Measurements from ENCODE around the gene CD86. TPM values are rescaled to one million over a fixed set of nuclear protein-coding genes. Genes with fewer than 3 reads are reported as not detected.

Gene CD86
- total and polyA plus RNA-seq, 3 donors from 2014 or later: 3.2 to 4.5 (median 3.4) TPM

GRCh38 chr3:122012821-122013220, 42.3 kb upstream of the CD86 start:
- WGBS, 2 donors: 68 to 73% methylated on average over 1 of the region's 1 CpG
- DNase-seq: no peak
- no peaks in the 10 kb centered on the region for H3K27me3 ChIP-seq

GRCh38 chr3:122013448-122013925, 41.7 kb upstream of the CD86 start:
- Histone ChIP-seq H3K27ac (no peak overlapping the region), H3K36me3 (ENCODE audit: low read depth, missing control alignments) (no peaks in the 10 kb centered on the region), H3K9me3 (no peaks in the 10 kb centered on the region), H3K4me3 (no peak overlapping the region), H3K4me1 (peaks cover 4% of the 10 kb centered on the region), H3K27me3 (no peaks in the 10 kb centered on the region)
- DNase-seq: no peak
- intact Hi-C loops (cut with DNase I; ENCODE audit: low total_unique reads): no loop called here
- TF ChIP-seq CTCF (IDR thresholded peaks at IDR 0.05) (no peak), POLR2A (IDR thresholded peaks at IDR 0.05) (no peak)
- 65 to 80% methylated on average over 5 of the region's 5 CpGs for WGBS, 2 donors

More at GRCh38 chr3:122012821-122013220, 42.3 kb upstream of the CD86 start:
- intact Hi-C loops (cut with DNase I; ENCODE audit: low total_unique reads): no loop called here
- TF ChIP-seq POLR2A (IDR thresholded peaks at IDR 0.05): no peak
- TF ChIP-seq CTCF (IDR thresholded peaks at IDR 0.05): no peak
- no peaks in the 10 kb centered on the region for H3K36me3 ChIP-seq (ENCODE audit: low read depth, missing control alignments)
- peaks cover 4% of the 10 kb centered on the region for H3K4me1 ChIP-seq
- H3K4me3 ChIP-seq: no peak overlapping the region
- H3K27ac ChIP-seq: no peak overlapping the region
- no peaks in the 10 kb centered on the region for H3K9me3 ChIP-seq

GRCh38 chr3:122014741-122015140, 40.4 kb upstream of the CD86 start:
- Histone ChIP-seq H3K4me3 (no peak overlapping the region), H3K36me3 (ENCODE audit: low read depth, missing control alignments) (no peaks in the 10 kb centered on the region), H3K27me3 (no peaks in the 10 kb centered on the region), H3K27ac (no peak overlapping the region), H3K4me1 (peaks cover 3% of the 10 kb centered on the region), H3K9me3 (no peaks in the 10 kb centered on the region)
- intact Hi-C loops (cut with DNase I; ENCODE audit: low total_unique reads): no loop called here
- no peak for TF ChIP-seq POLR2A (IDR thresholded peaks at IDR 0.05)
- no peak for TF ChIP-seq CTCF (IDR thresholded peaks at IDR 0.05)
- WGBS, 2 donors: 91 to 95% methylated on average over 1 of the region's 1 CpG
- DNase-seq: no peak

- Histone ChIP-seq H3K36me3 (ENCODE audit: low read depth, missing control alignments) (no peaks in the 10 kb centered on the region), H3K4me1 (no peaks in the 10 kb centered on the region)
Measured at GRCh38 chr3:122019493-122019892, 35.7 kb upstream of the CD86 start.

More at GRCh38 chr3:122019493-122019892, 35.7 kb upstream of the CD86 start:
- Histone ChIP-seq H3K4me3 (no peak overlapping the region), H3K9me3 (no peaks in the 10 kb centered on the region), H3K27ac (no peak overlapping the region), H3K27me3 (no peaks in the 10 kb centered on the region)
- DNase-seq: no peak
- TF ChIP-seq CTCF (IDR thresholded peaks at IDR 0.05): no peak
- TF ChIP-seq POLR2A (IDR thresholded peaks at IDR 0.05): no peak
- intact Hi-C loops (cut with DNase I; ENCODE audit: low total_unique reads): no loop called here
